HUES48 (cell line): ENCODE measurements around the gene CARMIL1.
A peak's percentile ranks its signal among the peaks of the same experiment; 100 is the strongest.

ENCODE experiments used
- H3K27ac ChIP-seq: one replicate; pipeline ENCODE4 v1.7.0; 2013; ENCODE audit warnings: low read depth, low read length, inconsistent platforms
- H3K27me3 ChIP-seq: 2 replicates; pipeline ENCODE4 v1.6.1; 2013; ENCODE audit warnings: mild to moderate bottlenecking, low read length; ENCODE audit not compliant: control insufficient read depth, insufficient read depth
- H3K36me3 ChIP-seq: 2 replicates; pipeline ENCODE4 v1.6.1; 2013; ENCODE audit warnings: low read length; ENCODE audit not compliant: control insufficient read depth, insufficient read depth
- H3K4me1 ChIP-seq: 2 replicates; pipeline ENCODE4 v1.6.1; 2013; ENCODE audit warnings: mild to moderate bottlenecking, low read length; ENCODE audit not compliant: control insufficient read depth, insufficient read depth
- H3K4me3 ChIP-seq: 2 replicates; pipeline ENCODE4 v1.5.1; 2013; ENCODE audit warnings: mild to moderate bottlenecking, low read depth, low read length
- H3K9ac ChIP-seq: 2 replicates; pipeline ENCODE4 v1.6.1; 2013; ENCODE audit warnings: mild to moderate bottlenecking, low read depth, low read length, moderate library complexity
- H3K9me3 ChIP-seq: 2 replicates; pipeline ENCODE4 v1.6.1; 2013; ENCODE audit warnings: low read length; ENCODE audit not compliant: control insufficient read depth, insufficient read depth

CARMIL1 gene

GRCh38 chr6:25352285-25352684 lies 73.1 kb downstream of the CARMIL1 start:
- H3K27me3 ChIP-seq: no peaks in the 10 kb centered on the region
- H3K4me3 ChIP-seq: no peak overlapping the region
- H3K4me1 ChIP-seq: no peaks in the 10 kb centered on the region
- H3K9me3 ChIP-seq: no peaks in the 10 kb centered on the region
- H3K27ac ChIP-seq: no peak overlapping the region
- H3K9ac ChIP-seq: no peak overlapping the region
- no peaks in the 10 kb centered on the region for H3K36me3 ChIP-seq

GRCh38 chr6:25354078-25354932 lies 75.1 kb downstream of the CARMIL1 start:
- H3K27me3 ChIP-seq: no peaks in the 10 kb centered on the region
- H3K4me1 ChIP-seq: peaks cover 8% of the 10 kb centered on the region
- H3K36me3 ChIP-seq: no peaks in the 10 kb centered on the region
- peak overlapping the region; percentile 4 for H3K27ac ChIP-seq
- no peaks in the 10 kb centered on the region for H3K9me3 ChIP-seq
- H3K9ac ChIP-seq: no peak overlapping the region
- H3K4me3 ChIP-seq: no peak overlapping the region

DNA sequence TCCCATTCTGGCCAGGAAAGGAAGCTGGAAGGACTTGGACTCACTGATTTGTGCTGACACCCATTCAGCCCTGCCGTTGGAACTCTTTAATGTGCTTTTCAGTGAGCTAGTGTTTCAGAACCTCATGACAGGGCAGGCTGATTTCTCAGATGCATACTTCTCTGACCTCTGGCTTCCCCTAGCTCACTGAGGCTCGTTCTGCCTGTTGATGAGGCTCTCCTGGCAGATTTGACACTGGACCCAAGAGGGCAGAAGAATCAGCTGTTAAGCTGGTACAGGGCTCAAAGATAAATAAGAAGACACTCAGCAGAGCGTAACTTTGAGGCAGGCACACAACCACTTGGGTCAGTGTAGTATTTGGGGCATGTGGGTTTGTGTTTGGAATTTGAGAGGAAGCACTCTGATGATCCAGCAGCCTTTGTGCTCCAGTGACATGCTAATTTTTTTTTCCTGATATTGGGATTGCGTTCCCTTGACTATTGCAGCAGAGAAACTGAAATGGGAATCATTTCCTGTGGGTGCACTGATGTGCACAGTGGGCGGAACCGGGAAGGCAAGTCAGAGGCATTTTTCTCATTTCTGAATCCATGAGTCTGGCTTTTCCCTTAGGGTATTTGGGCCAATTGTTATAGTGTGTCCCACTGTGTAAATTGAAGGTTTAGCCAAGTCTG lies 80.2 kb downstream of the CARMIL1 start:
- H3K36me3 ChIP-seq: no peaks in the 10 kb centered on the region
- H3K27ac ChIP-seq: no peak overlapping the region
- H3K9ac ChIP-seq: no peak overlapping the region
- no peaks in the 10 kb centered on the region for H3K27me3 ChIP-seq
- no peak overlapping the region for H3K4me3 ChIP-seq
- H3K4me1 ChIP-seq: peaks cover 19% of the 10 kb centered on the region
- no peaks in the 10 kb centered on the region for H3K9me3 ChIP-seq

DNA sequence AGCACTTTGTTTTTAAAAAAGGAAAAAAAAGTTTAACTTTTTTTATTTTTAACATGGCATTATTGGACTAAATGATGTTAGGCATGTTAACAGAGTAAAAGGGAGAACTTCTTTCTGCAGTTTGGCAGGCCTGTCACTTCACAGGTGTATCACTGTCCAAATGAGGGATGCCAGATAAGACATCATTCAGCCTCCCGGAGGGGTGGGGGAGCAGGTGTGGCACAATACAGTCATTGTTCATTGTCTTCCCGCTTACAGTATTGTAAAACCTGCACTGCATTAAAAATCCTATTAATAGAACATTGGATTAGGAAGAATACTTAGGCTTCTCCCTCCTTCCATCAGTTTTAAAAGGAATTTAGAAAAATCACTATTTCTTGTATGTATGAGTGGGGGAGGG lies 80.7 kb downstream of the CARMIL1 start:
- no peak overlapping the region for H3K4me3 ChIP-seq
- H3K4me1 ChIP-seq: peaks cover 19% of the 10 kb centered on the region
- no peaks in the 10 kb centered on the region for H3K36me3 ChIP-seq
- H3K27me3 ChIP-seq: no peaks in the 10 kb centered on the region
- no peak overlapping the region for H3K9ac ChIP-seq
- H3K27ac ChIP-seq: no peak overlapping the region
- no peaks in the 10 kb centered on the region for H3K9me3 ChIP-seq

DNA sequence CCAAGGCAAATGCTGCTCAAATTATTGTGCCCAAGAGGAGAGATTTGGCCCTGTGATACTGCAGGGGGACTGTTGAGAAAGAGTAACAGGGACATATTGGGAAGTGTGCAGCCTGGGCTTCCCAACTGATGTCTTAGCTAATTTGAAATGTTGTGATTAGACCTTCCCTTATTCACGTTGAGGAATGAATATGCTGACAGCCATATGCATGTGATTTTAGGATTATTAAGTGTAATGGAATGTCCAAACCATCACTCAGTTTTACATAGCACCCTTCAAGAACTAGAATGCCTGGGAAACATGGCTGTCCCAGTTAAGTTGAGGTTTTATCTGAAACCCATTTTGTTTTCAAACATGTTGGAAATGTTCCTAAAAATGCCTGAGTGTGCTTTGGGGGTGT lies 81.4 kb downstream of the CARMIL1 start:
- no peaks in the 10 kb centered on the region for H3K9me3 ChIP-seq
- H3K4me3 ChIP-seq: no peak overlapping the region
- peaks cover 19% of the 10 kb centered on the region for H3K4me1 ChIP-seq
- H3K9ac ChIP-seq: no peak overlapping the region
- no peaks in the 10 kb centered on the region for H3K36me3 ChIP-seq
- H3K27ac ChIP-seq: no peak overlapping the region
- no peaks in the 10 kb centered on the region for H3K27me3 ChIP-seq

GRCh38 chr6:25363427-25363826 lies 84.3 kb downstream of the CARMIL1 start:
- Histone ChIP-seq H3K9me3 (no peaks in the 10 kb centered on the region), H3K27ac (no peak overlapping the region), H3K36me3 (no peaks in the 10 kb centered on the region), H3K27me3 (no peaks in the 10 kb centered on the region), H3K4me1 (peaks cover 36% of the 10 kb centered on the region), H3K9ac (no peak overlapping the region), H3K4me3 (no peak overlapping the region)

DNA sequence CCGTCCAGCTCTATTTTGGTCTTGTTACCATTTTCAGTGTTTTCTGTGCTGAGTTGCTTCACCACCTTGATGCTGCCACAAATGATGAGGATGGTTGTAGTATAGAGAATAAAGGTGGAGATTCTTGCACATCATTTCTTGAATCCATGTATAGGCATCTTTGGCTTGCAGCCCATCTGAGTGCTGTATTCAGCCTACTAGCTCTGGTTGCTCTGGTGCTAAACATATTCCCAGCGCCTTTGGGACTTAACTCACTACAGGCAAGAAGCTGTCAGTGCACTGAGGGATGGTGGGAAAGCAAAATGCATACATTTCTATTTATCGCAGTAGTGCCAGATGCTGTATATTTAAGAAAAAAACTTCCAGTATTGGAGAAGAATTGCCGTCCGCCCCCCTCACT lies 86.0 kb downstream of the CARMIL1 start:
- Histone ChIP-seq H3K36me3 (no peaks in the 10 kb centered on the region), H3K9ac (no peak overlapping the region), H3K4me1 (peaks cover 37% of the 10 kb centered on the region), H3K27ac (no peak overlapping the region), H3K27me3 (no peaks in the 10 kb centered on the region), H3K9me3 (no peaks in the 10 kb centered on the region), H3K4me3 (no peak overlapping the region)

GRCh38 chr6:25366903-25367545 lies 87.8 kb downstream of the CARMIL1 start:
- H3K4me3 ChIP-seq: no peak overlapping the region
- H3K9me3 ChIP-seq: no peaks in the 10 kb centered on the region
- H3K27me3 ChIP-seq: no peaks in the 10 kb centered on the region
- H3K9ac ChIP-seq: no peak overlapping the region
- H3K4me1 ChIP-seq: peaks cover 45% of the 10 kb centered on the region
- H3K36me3 ChIP-seq: no peaks in the 10 kb centered on the region
- no peak overlapping the region for H3K27ac ChIP-seq

DNA sequence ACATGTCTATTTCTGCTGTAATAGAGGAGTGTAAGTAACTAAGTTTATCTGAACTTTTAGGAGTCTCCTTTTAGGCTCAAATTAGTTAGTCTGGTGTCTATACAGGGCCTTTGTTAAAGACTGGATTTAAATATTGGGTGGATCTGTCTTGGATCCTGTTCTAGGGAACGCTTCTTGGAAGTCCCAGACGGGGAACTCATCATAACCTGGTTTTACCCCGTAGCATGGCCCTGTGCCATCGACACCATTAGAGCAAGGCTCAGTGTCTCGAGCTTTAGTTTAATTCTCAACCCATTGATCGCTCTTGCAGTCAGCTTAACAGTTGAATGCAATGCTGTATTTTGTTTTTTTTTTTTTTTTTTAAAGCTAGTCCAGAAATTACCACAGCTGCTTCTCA lies 89.9 kb downstream of the CARMIL1 start:
- no peak overlapping the region for H3K27ac ChIP-seq
- H3K36me3 ChIP-seq: no peaks in the 10 kb centered on the region
- H3K9me3 ChIP-seq: no peaks in the 10 kb centered on the region
- no peaks in the 10 kb centered on the region for H3K27me3 ChIP-seq
- H3K4me3 ChIP-seq: no peak overlapping the region
- peaks cover 45% of the 10 kb centered on the region for H3K4me1 ChIP-seq
- no peak overlapping the region for H3K9ac ChIP-seq

DNA sequence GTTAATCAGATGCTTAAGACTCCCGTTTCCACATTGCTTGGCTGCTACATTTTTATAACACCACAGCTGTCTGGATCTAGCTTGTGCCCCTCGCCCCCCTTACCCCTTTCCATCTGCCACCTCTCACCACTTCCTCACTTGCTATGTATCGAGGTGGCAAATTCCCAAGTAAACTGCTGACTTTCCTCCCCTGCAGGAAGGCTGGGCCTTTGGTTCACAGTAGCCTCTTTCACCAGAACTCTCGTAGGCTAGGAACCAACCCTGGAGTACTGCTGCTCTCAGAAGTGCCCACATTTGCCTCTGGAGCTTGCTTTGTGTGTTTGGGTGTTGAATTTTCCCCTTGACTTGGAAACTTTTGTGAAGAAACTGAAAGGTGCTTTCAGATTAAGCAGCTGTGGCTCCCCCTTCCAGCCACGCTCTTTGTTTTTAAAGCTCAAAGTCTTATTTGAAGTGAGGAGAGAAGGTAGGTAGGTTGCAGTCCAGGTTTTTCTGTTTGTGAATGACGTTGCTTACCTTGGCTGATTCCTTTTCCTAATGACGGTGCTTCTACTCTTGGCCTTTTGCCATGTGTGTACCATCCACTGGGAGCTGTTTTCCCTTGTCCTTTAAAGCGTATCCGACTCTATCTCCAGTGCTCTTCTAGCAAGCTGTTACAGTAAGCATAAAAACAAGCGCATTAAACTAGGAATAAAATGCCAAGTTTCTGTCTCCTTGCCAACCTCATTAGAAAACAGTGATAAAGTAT lies 90.4 kb downstream of the CARMIL1 start:
- H3K36me3 ChIP-seq: no peaks in the 10 kb centered on the region
- H3K4me1 ChIP-seq: peaks cover 45% of the 10 kb centered on the region
- H3K27ac ChIP-seq: peak overlapping the region; percentile 30
- H3K4me3 ChIP-seq: no peak overlapping the region
- no peaks in the 10 kb centered on the region for H3K9me3 ChIP-seq
- H3K27me3 ChIP-seq: no peaks in the 10 kb centered on the region
- H3K9ac ChIP-seq: no peak overlapping the region
